Nephron (organoid): ENCODE results near the gene RNF220.
A peak's percentile ranks its signal among the peaks of the same experiment; 100 is the strongest.

Source experiments
- H3K27ac Mint-ChIP-seq, 3 experiments: 2 replicates each; pipeline ENCODE4 v1.8.0; 2020; ENCODE audit warnings: mixed read lengths in 3 of 3, mild to moderate bottlenecking in 2 of 3, moderate library complexity in 1 of 3
- H3K27me3 Mint-ChIP-seq: 2 replicates; pipeline ENCODE4 v1.8.0; 2021; ENCODE audit warnings: low read depth, mild to moderate bottlenecking, moderate library complexity, mixed read lengths
- H3K36me3 Mint-ChIP-seq: 2 replicates; pipeline ENCODE4 v1.8.0; 2020; ENCODE audit warnings: low read depth, mixed read lengths
- H3K4me1 Mint-ChIP-seq: 2 replicates; pipeline ENCODE4 v1.8.0; 2020; ENCODE audit warnings: mixed read lengths
- H3K4me3 Mint-ChIP-seq, 3 experiments: 2 replicates each; pipeline ENCODE4 v1.8.0; 2020; ENCODE audit warnings: mild to moderate bottlenecking in 3 of 3, mixed read lengths in 3 of 3, moderate library complexity in 2 of 3
- H3K9me3 Mint-ChIP-seq: 2 replicates; pipeline ENCODE4 v1.8.0; 2020; ENCODE audit warnings: mixed read lengths
- TF ChIP-seq, protein P1 (sequence below), 3 experiments: fragments of 200-600 bp; sonication (generic); IDR thresholded peaks; one replicate each; pipeline ENCODE4 v1.5.0; 2021; ENCODE audit warnings: antibody characterized with exemption in 3 of 3; ENCODE audit not compliant: unreplicated experiment in 3 of 3

The RNF220 gene

DNA sequence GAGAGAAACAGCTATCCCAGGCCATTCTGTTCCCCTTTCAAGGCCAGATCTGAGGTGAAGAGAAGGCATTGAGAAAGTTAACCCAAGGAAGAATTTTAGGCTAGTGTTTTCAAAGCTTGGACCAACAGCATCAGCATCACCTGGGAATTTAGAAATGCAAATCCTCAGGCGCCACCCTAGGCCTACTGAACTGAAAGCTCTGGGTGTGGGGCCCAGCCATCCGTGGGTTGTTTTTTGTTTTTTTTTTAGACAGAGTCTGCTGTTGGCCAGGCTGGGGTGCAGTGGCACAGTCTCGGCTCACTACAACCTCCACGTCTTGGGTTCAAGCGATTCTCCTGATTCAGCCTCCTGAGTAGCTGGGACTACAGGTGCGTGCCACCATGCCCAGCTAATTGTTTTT is 98.6 kb downstream of the RNF220 start:
- TF ChIP-seq, protein P1, sequence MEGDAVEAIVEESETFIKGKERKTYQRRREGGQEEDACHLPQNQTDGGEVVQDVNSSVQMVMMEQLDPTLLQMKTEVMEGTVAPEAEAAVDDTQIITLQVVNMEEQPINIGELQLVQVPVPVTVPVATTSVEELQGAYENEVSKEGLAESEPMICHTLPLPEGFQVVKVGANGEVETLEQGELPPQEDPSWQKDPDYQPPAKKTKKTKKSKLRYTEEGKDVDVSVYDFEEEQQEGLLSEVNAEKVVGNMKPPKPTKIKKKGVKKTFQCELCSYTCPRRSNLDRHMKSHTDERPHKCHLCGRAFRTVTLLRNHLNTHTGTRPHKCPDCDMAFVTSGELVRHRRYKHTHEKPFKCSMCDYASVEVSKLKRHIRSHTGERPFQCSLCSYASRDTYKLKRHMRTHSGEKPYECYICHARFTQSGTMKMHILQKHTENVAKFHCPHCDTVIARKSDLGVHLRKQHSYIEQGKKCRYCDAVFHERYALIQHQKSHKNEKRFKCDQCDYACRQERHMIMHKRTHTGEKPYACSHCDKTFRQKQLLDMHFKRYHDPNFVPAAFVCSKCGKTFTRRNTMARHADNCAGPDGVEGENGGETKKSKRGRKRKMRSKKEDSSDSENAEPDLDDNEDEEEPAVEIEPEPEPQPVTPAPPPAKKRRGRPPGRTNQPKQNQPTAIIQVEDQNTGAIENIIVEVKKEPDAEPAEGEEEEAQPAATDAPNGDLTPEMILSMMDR (IDR thresholded peaks at IDR 0.05; ENCODE audit: unreplicated experiment in 3 of 3): no peak
- H3K36me3 Mint-ChIP-seq: no peaks in the 10 kb centered on the region
- peaks cover 45% of the 10 kb centered on the region for H3K4me1 Mint-ChIP-seq
- H3K27me3 Mint-ChIP-seq: peaks cover 53% of the 10 kb centered on the region
- no peak overlapping the region for H3K27ac Mint-ChIP-seq
- H3K4me3 Mint-ChIP-seq: no peak overlapping the region
- no peaks in the 10 kb centered on the region for H3K9me3 Mint-ChIP-seq

DNA sequence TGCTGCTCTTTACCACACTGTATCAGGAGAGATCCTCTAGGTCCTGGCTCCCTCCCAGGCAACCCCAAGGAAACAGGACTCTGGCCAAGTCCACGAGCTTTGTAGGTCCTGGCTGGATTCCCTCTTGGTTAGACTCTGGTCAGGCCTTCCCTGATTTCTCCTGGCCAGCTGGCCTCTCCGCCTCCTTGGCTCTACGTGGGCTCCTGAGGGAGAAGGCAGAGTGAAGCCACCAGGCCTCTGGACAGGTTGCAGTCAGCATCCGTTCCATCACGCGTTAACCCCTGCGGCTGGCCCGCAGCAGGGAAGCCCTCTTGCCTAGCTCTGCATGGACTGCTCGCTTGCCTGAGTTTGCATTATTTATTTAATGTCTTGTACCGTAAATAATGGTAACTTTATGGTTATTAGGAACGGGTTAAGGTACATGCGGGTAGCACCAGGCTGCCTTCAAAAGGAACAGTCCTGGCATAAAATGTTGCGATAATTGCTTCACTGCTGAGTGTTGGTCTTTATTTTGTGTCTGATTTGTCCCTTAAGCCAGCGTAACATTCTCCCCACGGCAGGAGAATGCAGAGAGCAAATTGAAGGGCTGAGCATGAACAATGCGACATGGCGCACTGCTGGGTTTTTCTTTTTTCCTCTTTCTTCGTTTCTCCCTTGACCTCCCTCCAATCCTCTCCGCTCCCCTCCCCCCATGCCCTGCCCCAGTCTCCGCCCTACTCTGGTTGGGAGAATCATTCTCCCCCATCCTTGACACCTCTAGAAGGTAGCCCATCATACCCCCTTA is 100.3 kb downstream of the RNF220 start:
- Mint-ChIP-seq H3K4me3 (peak overlapping the region in 1 of 3 experiments; percentile 18), H3K4me1 (peaks cover 49% of the 10 kb centered on the region), H3K27me3 (peaks cover 62% of the 10 kb centered on the region), H3K27ac (no peak overlapping the region), H3K9me3 (no peaks in the 10 kb centered on the region), H3K36me3 (no peaks in the 10 kb centered on the region)
- TF ChIP-seq, protein P1 (IDR thresholded peaks at IDR 0.05; ENCODE audit: unreplicated experiment in 3 of 3): no peak

DNA sequence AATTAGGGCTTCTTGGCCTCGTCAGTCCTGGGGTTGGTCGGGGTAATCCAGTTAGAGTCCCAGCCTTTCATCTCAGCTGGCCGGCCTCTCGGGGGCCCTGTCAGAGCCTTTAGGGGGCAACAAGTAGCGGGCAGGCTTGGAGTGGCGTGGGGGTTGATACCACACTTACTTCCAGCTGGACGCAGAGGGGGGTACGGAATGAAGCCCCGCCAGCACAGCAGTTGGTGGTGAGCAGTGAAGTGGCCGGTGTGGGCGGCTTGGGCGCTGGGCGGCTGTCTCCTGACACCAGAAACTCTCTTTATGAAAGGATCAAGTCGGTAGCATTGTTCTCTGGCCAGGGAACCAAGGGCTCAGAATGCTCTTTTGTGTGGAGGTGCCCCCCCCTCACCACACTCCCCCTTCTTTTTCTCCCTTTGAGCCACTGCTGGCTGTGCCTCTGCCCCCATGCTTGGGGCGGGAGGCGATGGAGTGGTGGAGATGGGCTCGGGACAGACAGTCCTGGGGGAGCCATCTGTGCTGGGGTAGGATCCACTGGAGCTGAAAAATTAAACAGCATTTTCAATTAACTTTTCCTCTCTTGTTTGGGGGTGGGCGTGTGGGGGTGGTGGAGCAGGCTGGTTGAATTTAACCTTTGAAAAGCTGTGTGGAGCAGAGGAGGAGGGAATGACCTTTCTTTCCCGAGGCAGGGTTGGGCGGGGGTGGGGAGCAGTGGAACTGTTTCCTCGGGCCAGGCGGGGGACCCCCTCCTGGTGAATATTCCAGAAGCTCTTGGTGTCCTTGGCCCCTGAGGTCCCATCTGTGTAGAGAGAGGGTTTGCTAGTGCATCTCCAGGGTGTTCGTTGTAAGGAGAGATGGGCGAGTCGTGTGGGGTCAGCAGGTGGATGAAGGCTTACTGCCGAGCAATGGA is 102.7 kb downstream of the RNF220 start:
- Mint-ChIP-seq H3K36me3 (no peaks in the 10 kb centered on the region), H3K27ac (peak overlapping the region in 1 of 3 experiments; percentile 55), H3K4me1 (peaks cover 39% of the 10 kb centered on the region), H3K4me3 (no peak overlapping the region), H3K27me3 (peaks cover 74% of the 10 kb centered on the region), H3K9me3 (no peaks in the 10 kb centered on the region)
- TF ChIP-seq, protein P1 (IDR thresholded peaks at IDR 0.05; ENCODE audit: unreplicated experiment in 3 of 3): no peak

DNA sequence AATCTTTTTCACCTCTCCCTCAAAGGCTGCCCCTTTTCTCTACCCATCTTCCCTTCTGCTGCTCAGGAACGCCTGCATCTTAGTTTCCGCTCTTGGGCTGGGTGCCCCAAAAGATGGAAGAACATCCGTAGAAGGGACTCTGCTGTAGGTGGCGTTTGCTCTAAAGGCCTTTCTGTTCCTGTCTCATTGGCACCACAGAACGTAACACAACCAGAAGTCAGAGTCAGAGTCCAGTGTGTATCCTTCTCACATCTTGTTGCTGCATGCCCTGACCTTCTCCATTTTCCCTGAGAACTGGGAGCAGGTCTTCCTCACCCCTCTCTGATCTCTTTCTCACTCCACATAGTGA is 103.3 kb downstream of the RNF220 start:
- Mint-ChIP-seq H3K4me3 (no peak overlapping the region), H3K27me3 (peaks cover 78% of the 10 kb centered on the region), H3K9me3 (no peaks in the 10 kb centered on the region), H3K36me3 (no peaks in the 10 kb centered on the region), H3K27ac (no peak overlapping the region), H3K4me1 (peaks cover 39% of the 10 kb centered on the region)
- TF ChIP-seq, protein P1 (IDR thresholded peaks at IDR 0.05; ENCODE audit: unreplicated experiment in 3 of 3): no peak

DNA sequence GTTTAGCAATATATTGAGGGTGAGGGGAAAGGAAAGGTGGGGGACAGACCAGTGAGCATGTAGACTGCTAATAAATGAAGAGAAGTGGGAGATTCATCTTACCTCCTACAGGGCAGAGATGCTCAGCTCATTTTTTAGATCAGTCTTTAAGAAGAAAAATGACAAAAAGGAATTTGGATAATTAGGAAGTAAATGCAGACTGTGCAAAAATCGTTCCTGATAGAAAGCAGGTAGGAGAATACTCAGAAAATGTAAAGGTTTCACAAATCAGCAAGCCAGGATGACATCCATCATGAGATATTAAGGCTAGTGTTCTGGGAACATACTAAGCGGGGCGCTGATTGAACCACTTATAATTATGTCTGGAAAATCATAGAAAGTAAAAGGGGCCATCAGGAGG is 106.3 kb downstream of the RNF220 start:
- Mint-ChIP-seq H3K27me3 (peaks cover 90% of the 10 kb centered on the region), H3K4me1 (peaks cover 27% of the 10 kb centered on the region), H3K36me3 (no peaks in the 10 kb centered on the region), H3K27ac (no peak overlapping the region), H3K4me3 (no peak overlapping the region), H3K9me3 (no peaks in the 10 kb centered on the region)
- TF ChIP-seq, protein P1 (IDR thresholded peaks at IDR 0.05; ENCODE audit: unreplicated experiment in 3 of 3): no peak
